K562 (cell line): ENCODE measurements around the gene LEO1. TPM values are rescaled to one million over a fixed set of nuclear protein-coding genes. Genes with fewer than 3 reads are reported as not detected.
A peak's percentile ranks its signal among the peaks of the same experiment; 100 is the strongest.

Experiments
- ATAC-seq: fragments of 200-7000 bp; cut with Tn5 transposase; 3 replicates; pipeline ENCODE4 v1.9.1; 2020; ENCODE audit warnings: moderate library complexity
- BruUV-seq: library from RNA; stranded (reverse); fragments of 400-500 nt; replicated peaks from 2 replicates; lab custom pipeline; 2021; lab: Mats Ljungman, UMichigan
- CTCF ChIA-PET: fragments of 300-600 bp; formaldehyde crosslinking; extraction: SDS; loops from one replicate; lab custom pipeline; 2021; ENCODE audit warnings: low intra/inter-chr PET ratio; lab: Yijun Ruan, JAX
- POLR2A ChIA-PET: fragments of 300-600, 350-650 bp; sonication (Branson Sonifier 250); formaldehyde crosslinking; extraction: SDS; loops from one replicate; lab custom pipeline; 2021; ENCODE audit warnings: antibody characterized with exemption, inconsistent platforms; lab: Yijun Ruan, JAX
- DNase-seq, 4 experiments: peaks; one replicate each; pipeline versions ENCODE4 v3.0.0 to v3.0.0-alpha.2; 2011 to 2018; ENCODE audit warnings: low spot score in 3 of 4, mixed read lengths in 3 of 4; ENCODE audit errors: extremely low read depth in 1 of 4
- FAIRE-seq: peaks from 2 replicates; lab custom pipeline; 2011; peaks lifted over from hg19 to GRCh38; lab: Jason Lieb, UNC
- H2AFZ ChIP-seq: 2 replicates; pipeline ENCODE4 v1.6.0; 2011; ENCODE audit warnings: low read depth, low read length, control low read depth, inconsistent platforms
- H3K27ac ChIP-seq: fragments of 200-600 bp; 3 replicates; pipeline ENCODE4 v1.8.0; 2011; ENCODE audit warnings: low read depth, mild to moderate bottlenecking, control low read depth, inconsistent platforms, low read length, moderate library complexity, mixed read lengths; ENCODE audit errors: extremely low read depth
- H3K27me3 ChIP-seq, 2 experiments: fragments of 300-600 bp in 1 of 2; 2 replicates in 1 of 2; 3 replicates in 1 of 2; pipeline versions ENCODE4 v1.6.0 to v1.8.0; 2011; ENCODE audit warnings: inconsistent platforms in 2 of 2, low read length in 2 of 2, mild to moderate bottlenecking in 1 of 2, mixed read lengths in 1 of 2, moderate library complexity in 1 of 2; ENCODE audit not compliant: control insufficient read depth in 2 of 2, insufficient read depth in 2 of 2
- H3K36me3 ChIP-seq: fragments of 300-600 bp; 3 replicates; pipeline ENCODE4 v1.8.0; 2011; ENCODE audit warnings: mild to moderate bottlenecking, low read length, inconsistent platforms; ENCODE audit not compliant: control insufficient read depth, insufficient read depth
- H3K4me1 ChIP-seq, 2 experiments: fragments of 200-600 bp in 1 of 2; replicated peaks in 1 of 2; 2 replicates in 1 of 2; 3 replicates in 1 of 2; pipeline versions ENCODE4 v1.5.1 to v1.8.0; 2011; ENCODE audit warnings: inconsistent platforms in 2 of 2, low read length in 2 of 2, mild to moderate bottlenecking in 1 of 2, mixed read lengths in 1 of 2, moderate library complexity in 1 of 2; ENCODE audit not compliant: control insufficient read depth in 2 of 2, insufficient read depth in 2 of 2
- H3K4me2 ChIP-seq: 2 replicates; pipeline ENCODE4 v1.6.1; 2011; ENCODE audit warnings: low read length, control low read depth, inconsistent platforms, mixed read lengths; ENCODE audit not compliant: insufficient read depth
- H3K4me3 ChIP-seq: fragments of 200-600 bp; sonication (generic), shearing (Covaris generic); 2 replicates; pipeline ENCODE4 v1.5.1; 2016; ENCODE audit warnings: control low read depth, inconsistent platforms
- H3K79me2 ChIP-seq: fragments of 200-600 bp; 3 replicates; pipeline ENCODE4 v1.8.0; 2011; ENCODE audit warnings: low read length, inconsistent platforms; ENCODE audit not compliant: control insufficient read depth, insufficient read depth
- H3K9ac ChIP-seq, 2 experiments: 2 replicates each; pipeline versions ENCODE4 v1.6.0 to v1.6.1; 2011; ENCODE audit warnings: low read depth in 2 of 2, low read length in 2 of 2, control low read depth in 1 of 2, inconsistent platforms in 1 of 2, mild to moderate bottlenecking in 1 of 2, mixed read lengths in 1 of 2; ENCODE audit not compliant: insufficient read depth in 1 of 2
- H3K9me1 ChIP-seq: one replicate; pipeline ENCODE4 v1.6.0; 2011; ENCODE audit warnings: inconsistent platforms, mild to moderate bottlenecking, low read length, moderate library complexity; ENCODE audit not compliant: control insufficient read depth, insufficient read depth
- H3K9me3 ChIP-seq: replicated peaks from 2 replicates; pipeline ENCODE4 v1.5.1; 2011; ENCODE audit warnings: low read depth, low read length, inconsistent platforms; ENCODE audit not compliant: control insufficient read depth, insufficient read depth
- H4K20me1 ChIP-seq: replicated peaks from 2 replicates; pipeline ENCODE4 v1.6.1; 2011; ENCODE audit warnings: low read length, inconsistent platforms, mixed read lengths; ENCODE audit not compliant: control insufficient read depth, insufficient read depth
- BCOR ChIP-seq: fragments of 450-650 bp; IDR thresholded peaks from 2 replicates; pipeline ENCODE4 v1.6.1; 2016
- BRD9 ChIP-seq: fragments of 450-650 bp; IDR thresholded peaks from 2 replicates; pipeline ENCODE4 v1.6.1; 2018; ENCODE audit warnings: low read depth; ENCODE audit not compliant: partially characterized antibody
- CTCF ChIP-seq, 3 experiments: IDR thresholded peaks in 2 of 3; conservative IDR thresholded peaks in 1 of 3; 2 replicates each; pipeline ENCODE4 v1.5.1; 2011 to 2012; ENCODE audit warnings: low read length in 3 of 3, mild to moderate bottlenecking in 3 of 3, control low read depth in 2 of 3, improper control_type of control experiment in 1 of 3, inconsistent platforms in 1 of 3, low read depth in 1 of 3, mixed read lengths in 1 of 3, moderate library complexity in 1 of 3; ENCODE audit not compliant: insufficient read depth in 2 of 3
- FOXA1 ChIP-seq: fragments of 450-650 bp; IDR thresholded peaks from 2 replicates; pipeline ENCODE4 v1.6.1; 2016; ENCODE audit warnings: mild to moderate bottlenecking, borderline replicate concordance
- TAF1 ChIP-seq: IDR thresholded peaks from 2 replicates; pipeline ENCODE4 v1.6.1; 2011; ENCODE audit warnings: mild to moderate bottlenecking, low read length, moderate library complexity; ENCODE audit not compliant: insufficient read depth, control insufficient read depth, severe bottlenecking; ENCODE audit errors: extremely low read depth
- WGBS: fragments of 100-300 bp; shearing (Covaris generic); methylation state at CpG from one replicate; pipeline ENCODE4 v1.1.6; 2016; ENCODE audit warnings: low coverage, mixed read lengths; ENCODE audit not compliant: insufficient coverage; ENCODE audit errors: missing lambda C conversion rate; 5-methylcytosine and 5-hydroxymethylcytosine counted together
- in situ Hi-C: fragments of 300-500 bp; cut with MboI; formaldehyde crosslinking; loops from 4 replicates; pipeline ENCODE4 v1.15.0; 2018; ENCODE audit warnings: inconsistent platforms, mixed read lengths
- intact Hi-C: fragments of 100-400 bp; cut with micrococcal nuclease; formaldehyde crosslinking; loops from 2 replicates; pipeline ENCODE4 v1.14.2; 2022
- polyA plus RNA-seq, 8 experiments: library from polyadenylated mRNA; depleted of rRNA in 4 of 8; stranded (reverse) in 5 of 8; unstranded in 3 of 8; fragments of >200 nt; fragmentation: Nextera tagmentation in 2 of 8; fragmentation: Illumina TruSeq in 1 of 8; extraction: Ambion mirVana in 2 of 8; extraction: Trizol in 1 of 8; gene quantifications; 2 replicates each; pipeline versions ENCODE4 v1.2.1 to v1.2.3, GENCODE V29; 2011 to 2014; ENCODE audit warnings: inconsistent platforms in 1 of 8, missing spikeins in 1 of 8
- total RNA-seq, 7 experiments: library from RNA; depleted of rRNA in 6 of 7; stranded (reverse); fragments of >200 nt in 6 of 7; fragmentation: Illumina TruSeq in 2 of 7; extraction: Trizol in 2 of 7; gene quantifications; 2 replicates each; pipeline versions ENCODE4 v1.2.1 to v1.2.3, GENCODE V29; 2011 to 2021; ENCODE audit warnings: low replicate concordance in 1 of 7
- TF ChIP-seq, protein P1 (sequence below): IDR thresholded peaks from 2 replicates; pipeline ENCODE4 v1.6.1; 2012; ENCODE audit warnings: low read depth, low read length, improper control_type of control experiment, borderline replicate concordance
- TF ChIP-seq, protein P2 (sequence below), 2 experiments: fragments of 450-650 bp; formaldehyde crosslinking in 1 of 2; IDR thresholded peaks; 2 replicates each; pipeline versions ENCODE4 v1.4.0 to v1.6.1; 2014 to 2020; ENCODE audit warnings: mild to moderate bottlenecking in 2 of 2, borderline replicate concordance in 1 of 2, low read depth in 1 of 2

LEO1 gene
- total and polyA plus RNA-seq, 9 of the 15 experiments (the other 6 are each of a cell fraction or from before 2014, with no cell fraction given), result 8.4 to 48.3 (median 37.9) TPM

- Histone ChIP-seq H3K36me3 (peaks cover 39% of the 10 kb centered on the region), H3K9ac (no peak overlapping the region), H3K9me3 (no peaks in the 10 kb centered on the region), H3K4me2 (no peak overlapping the region), H3K9me1 (no peaks in the 10 kb centered on the region), H3K79me2 (peaks cover 3% of the 10 kb centered on the region; the same call in 1 of the 3 replicates), H3K4me3 (no peak overlapping the region), H3K4me1 (no peaks in the 10 kb centered on the region; a peak in 2 of 5 replicates), H3K27me3 (no peaks in the 10 kb centered on the region), H2AFZ (no peak overlapping the region), H3K27ac (no peak overlapping the region), H4K20me1 (no peaks in the 10 kb centered on the region)
- in situ Hi-C loops, result no loop called here
- WGBS, result 5% methylated on average over 2 of the region's 2 CpGs
- BruUV-seq, result no TSS peak
- ChIA-PET CTCF (interaction anchor here (0.9 kb wide), 1 partner anchor 112 kb away, joined by 3 read pairs; no protein-coding TSS in a partner anchor), POLR2A (interaction anchor here (0.7 to 2.4 kb wide), 5 partner anchors 10 to 128 kb away, joined by 3 to 11 read pairs (median 4); no protein-coding TSS in a partner anchor)
- intact Hi-C loops, result no loop called here
- FAIRE-seq (peak; percentile 72), ATAC-seq (peak; percentile 78), DNase-seq (peak; percentile 22 to 44 (median 32))
- TF ChIP-seq, protein P1, sequence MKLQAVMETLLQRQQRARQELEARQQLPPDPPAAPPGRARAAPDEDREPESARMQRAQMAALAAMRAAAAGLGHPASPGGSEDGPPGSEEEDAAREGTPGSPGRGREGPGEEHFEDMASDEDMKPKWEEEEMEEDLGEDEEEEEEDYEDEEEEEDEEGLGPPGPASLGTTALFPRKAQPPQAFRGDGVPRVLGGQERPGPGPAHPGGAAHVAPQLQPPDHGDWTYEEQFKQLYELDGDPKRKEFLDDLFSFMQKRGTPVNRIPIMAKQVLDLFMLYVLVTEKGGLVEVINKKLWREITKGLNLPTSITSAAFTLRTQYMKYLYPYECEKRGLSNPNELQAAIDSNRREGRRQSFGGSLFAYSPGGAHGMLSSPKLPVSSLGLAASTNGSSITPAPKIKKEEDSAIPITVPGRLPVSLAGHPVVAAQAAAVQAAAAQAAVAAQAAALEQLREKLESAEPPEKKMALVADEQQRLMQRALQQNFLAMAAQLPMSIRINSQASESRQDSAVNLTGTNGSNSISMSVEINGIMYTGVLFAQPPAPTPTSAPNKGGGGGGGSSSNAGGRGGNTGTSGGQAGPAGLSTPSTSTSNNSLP, result peak; percentile 63; the same call in 1 of the 2 replicates
- TF ChIP-seq, protein P2, sequence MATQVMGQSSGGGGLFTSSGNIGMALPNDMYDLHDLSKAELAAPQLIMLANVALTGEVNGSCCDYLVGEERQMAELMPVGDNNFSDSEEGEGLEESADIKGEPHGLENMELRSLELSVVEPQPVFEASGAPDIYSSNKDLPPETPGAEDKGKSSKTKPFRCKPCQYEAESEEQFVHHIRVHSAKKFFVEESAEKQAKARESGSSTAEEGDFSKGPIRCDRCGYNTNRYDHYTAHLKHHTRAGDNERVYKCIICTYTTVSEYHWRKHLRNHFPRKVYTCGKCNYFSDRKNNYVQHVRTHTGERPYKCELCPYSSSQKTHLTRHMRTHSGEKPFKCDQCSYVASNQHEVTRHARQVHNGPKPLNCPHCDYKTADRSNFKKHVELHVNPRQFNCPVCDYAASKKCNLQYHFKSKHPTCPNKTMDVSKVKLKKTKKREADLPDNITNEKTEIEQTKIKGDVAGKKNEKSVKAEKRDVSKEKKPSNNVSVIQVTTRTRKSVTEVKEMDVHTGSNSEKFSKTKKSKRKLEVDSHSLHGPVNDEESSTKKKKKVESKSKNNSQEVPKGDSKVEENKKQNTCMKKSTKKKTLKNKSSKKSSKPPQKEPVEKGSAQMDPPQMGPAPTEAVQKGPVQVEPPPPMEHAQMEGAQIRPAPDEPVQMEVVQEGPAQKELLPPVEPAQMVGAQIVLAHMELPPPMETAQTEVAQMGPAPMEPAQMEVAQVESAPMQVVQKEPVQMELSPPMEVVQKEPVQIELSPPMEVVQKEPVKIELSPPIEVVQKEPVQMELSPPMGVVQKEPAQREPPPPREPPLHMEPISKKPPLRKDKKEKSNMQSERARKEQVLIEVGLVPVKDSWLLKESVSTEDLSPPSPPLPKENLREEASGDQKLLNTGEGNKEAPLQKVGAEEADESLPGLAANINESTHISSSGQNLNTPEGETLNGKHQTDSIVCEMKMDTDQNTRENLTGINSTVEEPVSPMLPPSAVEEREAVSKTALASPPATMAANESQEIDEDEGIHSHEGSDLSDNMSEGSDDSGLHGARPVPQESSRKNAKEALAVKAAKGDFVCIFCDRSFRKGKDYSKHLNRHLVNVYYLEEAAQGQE (IDR thresholded peaks at IDR 0.05; ENCODE audit: borderline replicate concordance), result peak; percentile 54; the same call in 1 of the 2 replicates
- TF ChIP-seq, protein P2 (CRISPR knock-in tag; IDR thresholded peaks at IDR 0.05; ENCODE audit: low read depth), result no peak
- no peak for TF ChIP-seq BCOR
- TF ChIP-seq CTCF (IDR thresholded peaks at IDR 0.05 in 2 of 3, conservative IDR thresholded peaks at IDR 0.05 in 1 of 3; ENCODE audit: insufficient read depth in 2 of 3, low read depth in 1 of 3, low read length in 3 of 3), result peak in 2 of 3 experiments; percentile 61 to 79; a peak in 5 of 6 replicates
- TF ChIP-seq BRD9, result peak; percentile 47
- no peak for TF ChIP-seq TAF1
- TF ChIP-seq FOXA1, result no peak
Observed at GRCh38 chr15:51888593-51889195, 82.9 kb downstream of the LEO1 start.
